Measurements from ENCODE around the gene ADAMTS17.

ADAMTS17 gene

DNA sequence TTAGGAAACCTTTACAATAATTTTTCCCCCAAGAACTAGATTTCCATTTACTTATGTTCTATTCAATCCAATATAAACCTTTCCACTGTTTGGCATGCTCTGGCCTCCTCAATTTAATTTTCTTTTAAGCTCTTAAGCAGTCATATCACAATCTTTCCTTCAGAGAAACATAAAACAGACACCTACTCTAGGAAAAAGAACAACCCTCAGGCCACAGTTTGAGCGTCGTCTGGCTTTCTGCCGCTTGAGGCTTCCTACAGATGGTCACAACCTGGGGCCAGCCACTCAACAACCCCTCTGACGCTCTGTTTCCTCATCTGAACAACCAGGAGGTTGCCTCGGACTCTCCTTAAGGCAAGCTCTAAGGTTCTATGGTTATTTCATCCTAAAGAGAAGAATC lies 143.3 kb downstream of the ADAMTS17 start:
- DNase-seq (ENCODE audit: low read depth), result no peak

DNA sequence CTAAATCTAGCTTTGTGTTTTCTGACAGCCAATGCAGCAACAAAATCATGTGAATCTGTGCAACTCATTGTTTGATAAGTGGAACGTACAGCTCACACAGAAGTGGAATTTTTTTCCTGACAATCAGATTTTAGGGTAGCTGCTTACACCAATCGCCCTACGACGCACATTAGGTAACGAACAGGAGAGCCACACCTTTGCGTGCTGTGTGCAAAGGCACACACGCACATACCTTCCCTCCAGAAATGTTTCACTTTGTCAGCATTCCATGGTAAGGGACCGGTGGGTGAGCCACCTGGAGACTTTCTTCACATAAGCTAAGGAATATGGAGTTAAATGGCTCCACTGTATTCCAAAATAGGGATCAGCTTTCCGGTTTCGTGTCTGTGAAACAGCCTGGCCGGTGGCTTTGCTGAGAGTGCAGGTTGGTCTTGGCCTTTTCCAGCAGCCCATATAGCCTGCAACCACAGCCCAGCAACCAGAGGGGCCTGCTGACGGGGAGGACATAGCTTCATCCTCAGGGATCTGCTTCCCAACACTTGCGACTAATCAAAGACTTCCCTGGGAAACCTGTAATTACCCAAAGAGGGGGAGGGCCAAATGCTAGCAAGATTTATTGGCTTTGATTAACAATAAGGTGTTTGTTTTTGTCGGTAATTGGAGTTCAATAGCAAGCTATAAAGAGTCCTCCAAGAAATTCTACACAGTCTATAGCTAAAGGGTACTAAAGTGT lies 145.3 kb downstream of the ADAMTS17 start:
- no peak for DNase-seq (ENCODE audit: low read depth)

DNA sequence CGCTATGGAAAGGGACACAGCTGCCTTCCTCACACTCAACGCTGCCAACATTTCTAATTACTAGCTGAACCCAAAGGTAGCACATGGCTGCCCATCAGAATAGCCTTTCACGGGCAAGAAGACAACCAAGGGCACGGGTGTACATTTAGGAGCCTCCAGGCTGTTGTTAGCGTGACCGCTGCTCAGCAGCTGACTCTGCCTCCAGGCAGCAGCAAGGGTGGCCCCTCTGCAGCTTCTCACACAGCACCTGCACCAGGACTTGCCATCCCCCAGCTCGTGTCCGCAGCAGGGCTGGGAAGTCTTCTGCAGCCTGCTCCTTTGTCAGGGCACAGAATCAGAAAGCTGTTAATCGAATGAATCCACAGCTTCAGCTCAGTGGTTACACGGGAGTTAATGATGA lies 146.8 kb downstream of the ADAMTS17 start:
- no peak for DNase-seq (ENCODE audit: low read depth)

DNA sequence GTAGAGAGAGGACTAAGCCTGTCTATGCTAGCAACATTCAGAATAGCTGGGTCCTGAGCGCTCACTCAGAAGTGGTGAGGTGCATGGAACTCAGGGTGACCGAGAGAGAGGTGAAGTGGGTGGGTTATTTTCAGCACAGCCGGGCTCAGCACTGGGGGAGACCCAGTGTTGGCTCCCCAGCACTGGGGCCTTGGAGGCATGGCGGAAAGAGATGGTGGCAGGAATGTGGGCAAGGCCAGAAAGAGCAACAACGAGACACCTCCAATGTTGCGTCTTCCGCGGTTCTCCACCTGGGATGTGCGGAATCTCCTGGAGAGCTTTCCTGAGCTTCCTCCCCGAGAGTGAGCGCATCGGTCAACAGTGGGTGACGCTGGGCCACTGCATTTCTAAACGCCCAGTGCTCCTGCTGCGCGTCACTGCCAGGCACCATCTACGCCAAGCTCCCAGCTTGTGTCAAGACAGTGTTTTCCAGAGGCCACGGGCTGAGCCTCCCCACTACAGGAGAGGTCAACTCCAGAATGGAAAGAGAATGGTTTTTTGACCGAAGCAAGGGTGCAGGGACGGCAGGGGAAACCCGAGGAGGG lies 148.4 kb downstream of the ADAMTS17 start:
- DNase-seq (ENCODE audit: low read depth), result no peak

DNA sequence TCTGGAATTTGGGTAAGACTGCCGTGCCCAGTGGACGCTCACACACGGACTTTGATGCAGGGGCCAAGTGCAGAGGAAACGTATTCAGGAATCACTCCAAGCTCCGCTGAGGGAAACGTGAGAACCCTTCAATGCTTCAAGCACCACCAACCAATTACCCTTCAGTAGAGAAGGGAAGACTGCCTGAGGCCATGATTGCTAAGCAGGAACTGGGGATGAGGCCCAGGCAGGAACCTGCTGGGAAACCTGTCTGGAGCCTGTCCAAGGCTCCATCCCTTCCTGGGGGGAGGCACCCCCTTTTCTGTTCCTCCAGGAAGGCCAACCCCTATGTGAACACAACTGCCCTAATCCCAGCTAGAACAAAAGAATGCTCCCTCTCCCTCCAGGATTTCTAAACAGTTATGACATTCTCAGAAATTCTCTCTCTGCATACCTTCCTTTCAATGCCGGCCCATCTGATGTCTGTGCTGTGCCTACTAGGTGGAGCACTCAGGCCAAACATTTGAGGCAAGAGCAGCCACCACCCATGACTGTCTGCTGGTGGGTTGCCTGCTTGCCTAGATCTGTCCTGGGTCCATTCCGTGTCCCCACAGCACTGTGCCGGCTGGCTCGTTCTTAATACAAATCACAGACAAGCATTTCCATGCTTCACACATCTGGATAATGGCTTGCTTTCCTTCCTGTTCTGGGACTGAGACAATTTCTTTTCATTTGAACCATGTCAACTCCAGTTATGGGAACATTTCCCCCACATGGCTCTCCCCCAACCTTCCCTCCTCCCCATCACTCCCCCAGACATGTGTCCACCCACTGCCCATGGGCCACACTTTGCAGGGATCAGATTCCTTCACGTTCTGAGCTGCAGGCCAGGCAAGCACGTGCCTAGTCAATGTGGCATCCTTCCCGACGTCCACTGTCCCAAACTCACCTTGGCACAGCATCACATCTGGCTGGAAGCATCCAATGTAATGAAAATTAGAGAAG lies 149.4 kb downstream of the ADAMTS17 start:
- no peak for DNase-seq (ENCODE audit: low read depth)

DNA sequence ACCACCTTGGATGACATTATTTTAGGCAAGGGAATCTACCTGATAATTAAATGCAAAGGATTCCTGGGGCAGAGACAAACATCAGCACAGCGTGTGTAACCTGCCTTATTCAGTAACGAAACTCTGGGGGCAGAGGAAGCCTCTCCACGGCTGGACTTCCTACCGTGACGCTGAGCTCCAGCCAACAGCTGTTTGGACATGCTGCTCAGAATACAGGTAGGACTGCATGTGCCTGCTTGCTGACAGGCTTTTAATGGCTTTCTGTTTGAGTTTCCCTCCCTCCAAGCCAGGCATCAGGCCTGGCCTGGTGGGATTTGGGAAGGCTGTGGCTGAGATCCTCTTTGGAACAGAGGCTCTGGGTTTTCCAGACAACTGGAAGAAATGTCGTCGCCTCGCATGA lies 150.6 kb downstream of the ADAMTS17 start:
- no peak for DNase-seq (ENCODE audit: low read depth)

DNA sequence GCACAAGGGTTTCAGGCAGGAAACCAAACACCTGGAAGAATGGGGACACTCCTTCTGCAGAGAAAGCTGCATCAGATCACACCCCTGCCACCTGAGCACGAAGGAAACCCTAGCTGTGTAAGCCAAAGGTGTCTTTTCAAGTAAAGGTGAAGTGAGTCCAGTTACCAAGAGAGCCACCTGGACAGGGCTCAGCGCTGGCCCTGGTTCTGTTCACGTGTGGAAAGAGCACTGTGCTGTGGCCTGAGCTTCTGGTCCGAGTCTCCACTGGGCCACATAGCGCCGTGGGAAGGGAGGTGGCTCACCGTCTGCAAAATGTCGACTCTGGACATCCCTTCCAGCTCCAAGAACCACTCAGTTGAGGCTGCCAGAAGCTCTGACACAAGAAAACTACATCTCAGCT lies 151.1 kb downstream of the ADAMTS17 start:
- no peak for DNase-seq (ENCODE audit: low read depth)

DNA sequence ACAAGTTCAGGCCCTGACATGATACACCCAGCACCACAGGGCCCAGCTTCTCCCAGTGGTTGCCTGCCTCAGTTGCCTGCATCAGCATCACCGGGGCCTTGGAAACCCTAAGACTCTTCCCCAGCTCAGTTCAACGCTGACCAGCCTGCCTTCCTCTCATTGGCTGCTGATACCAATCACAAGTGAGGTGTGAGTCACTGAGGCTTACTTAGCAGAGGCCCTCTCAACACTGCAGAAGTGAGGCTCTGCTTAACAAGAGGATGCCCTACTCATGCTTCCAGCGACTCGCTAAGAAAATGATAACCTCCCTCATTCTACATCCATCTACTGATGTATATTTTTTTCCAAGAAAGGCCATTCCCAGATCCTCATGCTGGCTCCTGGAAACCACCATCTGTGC lies 151.9 kb downstream of the ADAMTS17 start:
- DNase-seq (ENCODE audit: low read depth), result no peak

DNA sequence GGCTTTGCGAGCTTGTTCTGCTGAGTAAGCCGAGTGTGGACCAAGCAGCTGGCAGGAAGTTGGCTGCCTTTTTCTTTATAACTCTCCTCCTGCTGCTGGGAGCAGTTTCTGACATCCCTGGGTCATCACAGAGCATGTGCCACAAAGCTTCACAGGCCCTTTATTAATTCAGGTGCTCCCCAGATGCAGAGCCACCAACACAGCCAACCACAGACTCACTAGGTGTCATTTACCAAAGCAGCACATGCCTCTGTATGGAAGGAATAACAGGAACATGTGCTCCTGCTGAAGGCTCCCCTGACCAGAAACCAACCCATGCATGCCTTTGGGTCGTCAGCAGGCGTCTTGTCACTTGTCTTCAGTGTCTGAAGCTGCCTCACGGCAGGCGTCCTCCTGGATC lies 152.5 kb downstream of the ADAMTS17 start:
- no peak for DNase-seq (ENCODE audit: low read depth)

DNA sequence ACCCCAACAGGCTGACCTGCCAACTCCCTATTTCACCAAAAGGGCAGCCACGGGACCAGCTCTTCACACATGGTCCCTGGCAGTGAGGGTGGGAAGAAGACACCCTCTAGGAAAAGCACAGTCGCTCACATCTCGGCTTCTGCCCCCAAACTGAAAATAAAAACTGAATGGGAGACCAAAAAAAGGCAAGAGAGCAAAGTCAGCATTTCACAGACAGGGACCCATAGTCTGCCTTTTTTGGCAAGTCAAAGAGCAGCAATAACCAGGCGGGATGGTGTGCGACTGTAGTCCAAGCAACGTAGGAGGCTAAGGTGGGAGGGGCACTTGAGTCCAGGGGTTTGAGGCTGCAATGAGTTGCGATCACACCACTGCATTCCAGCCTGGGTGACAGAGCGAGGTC lies 154.1 kb downstream of the ADAMTS17 start:
- no peak for DNase-seq (ENCODE audit: low read depth)

DNA sequence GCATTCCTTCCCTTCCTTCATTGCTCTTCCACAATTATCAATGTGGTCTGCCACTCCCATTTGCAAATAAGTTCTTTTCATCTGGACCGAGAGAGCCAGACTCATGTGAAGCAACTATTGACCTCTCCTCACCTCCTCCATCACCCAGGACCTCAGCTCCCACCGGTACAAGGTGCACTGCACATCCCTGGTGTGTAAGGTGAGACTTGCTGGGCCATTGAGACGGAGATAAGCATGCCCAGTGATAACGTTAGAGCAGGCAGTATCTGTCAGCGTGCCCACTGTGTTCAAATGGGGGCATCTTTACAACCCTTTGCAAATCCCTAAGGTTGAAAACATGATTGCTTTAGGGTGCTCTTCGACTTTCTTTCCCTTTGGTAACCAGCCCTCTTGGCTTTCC lies 154.8 kb downstream of the ADAMTS17 start:
- DNase-seq (ENCODE audit: low read depth), result no peak

DNA sequence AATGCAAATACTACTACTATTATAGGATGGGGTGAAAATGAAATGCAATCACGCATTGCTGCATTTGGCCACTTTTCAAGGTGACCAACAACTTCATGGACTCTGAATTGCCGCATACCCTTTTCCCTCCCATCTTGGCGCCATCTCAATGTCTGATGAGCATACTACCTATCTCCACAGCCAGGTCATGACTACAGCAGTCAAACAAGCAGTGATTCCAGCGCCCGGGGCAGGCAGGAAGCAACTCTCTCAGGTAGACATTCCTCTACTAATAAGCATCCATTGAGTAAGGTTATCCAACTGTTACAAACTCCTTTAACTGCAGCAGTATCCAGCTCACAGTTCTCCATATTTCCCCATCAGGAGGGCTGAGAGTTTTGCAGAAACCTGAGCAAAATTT lies 155.4 kb downstream of the ADAMTS17 start:
- DNase-seq (ENCODE audit: low read depth), result no peak

DNA sequence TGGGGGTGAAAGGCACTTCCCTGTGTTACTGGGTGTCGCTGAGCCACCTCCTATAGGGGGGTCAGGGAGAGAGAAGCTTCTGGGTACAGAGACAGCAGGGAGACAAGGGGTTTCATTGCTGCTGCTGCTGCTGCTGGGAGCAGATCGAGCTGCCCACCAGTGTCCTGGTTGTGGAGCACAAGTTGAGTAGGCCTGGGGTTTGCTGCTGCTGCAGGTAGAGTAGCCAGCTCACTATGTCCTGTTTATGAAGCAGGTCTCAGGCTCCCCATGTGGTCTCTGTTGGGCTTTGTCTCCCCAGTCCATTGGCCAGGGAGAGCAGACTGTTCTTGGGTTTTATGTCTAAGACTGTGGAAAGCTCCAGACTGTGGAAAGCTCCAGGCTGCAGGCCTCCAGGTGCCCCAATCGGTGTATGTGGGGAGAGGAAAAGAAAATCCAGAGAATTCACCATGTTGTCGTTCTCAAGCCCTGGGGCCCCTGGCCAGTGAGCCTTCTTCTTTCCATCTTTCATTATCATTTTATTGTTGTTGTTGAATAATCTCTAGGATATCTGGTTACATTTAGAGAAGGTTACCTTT lies 157.8 kb downstream of the ADAMTS17 start:
- no peak for DNase-seq (ENCODE audit: low read depth)

DNA sequence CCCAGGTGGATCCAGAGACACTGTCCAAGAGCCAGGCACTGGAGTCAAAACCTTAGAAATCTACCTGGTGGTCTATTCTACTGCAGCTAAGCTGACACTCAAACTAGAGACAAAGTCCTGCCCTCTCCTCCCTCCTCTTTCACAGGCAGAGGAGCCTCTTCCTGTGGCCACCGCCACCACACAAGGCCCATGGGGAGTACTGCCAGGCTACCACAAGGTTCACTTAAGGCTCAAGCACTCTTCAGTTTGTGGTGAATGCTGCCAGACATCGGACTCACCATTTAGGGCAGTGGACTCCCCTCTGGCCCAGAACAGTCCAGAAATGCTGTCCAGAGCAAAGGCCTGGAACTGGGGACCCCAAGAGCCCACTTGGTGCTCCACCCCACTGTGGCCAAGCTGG lies 160.9 kb downstream of the ADAMTS17 start:
- DNase-seq (ENCODE audit: low read depth), result no peak

DNA sequence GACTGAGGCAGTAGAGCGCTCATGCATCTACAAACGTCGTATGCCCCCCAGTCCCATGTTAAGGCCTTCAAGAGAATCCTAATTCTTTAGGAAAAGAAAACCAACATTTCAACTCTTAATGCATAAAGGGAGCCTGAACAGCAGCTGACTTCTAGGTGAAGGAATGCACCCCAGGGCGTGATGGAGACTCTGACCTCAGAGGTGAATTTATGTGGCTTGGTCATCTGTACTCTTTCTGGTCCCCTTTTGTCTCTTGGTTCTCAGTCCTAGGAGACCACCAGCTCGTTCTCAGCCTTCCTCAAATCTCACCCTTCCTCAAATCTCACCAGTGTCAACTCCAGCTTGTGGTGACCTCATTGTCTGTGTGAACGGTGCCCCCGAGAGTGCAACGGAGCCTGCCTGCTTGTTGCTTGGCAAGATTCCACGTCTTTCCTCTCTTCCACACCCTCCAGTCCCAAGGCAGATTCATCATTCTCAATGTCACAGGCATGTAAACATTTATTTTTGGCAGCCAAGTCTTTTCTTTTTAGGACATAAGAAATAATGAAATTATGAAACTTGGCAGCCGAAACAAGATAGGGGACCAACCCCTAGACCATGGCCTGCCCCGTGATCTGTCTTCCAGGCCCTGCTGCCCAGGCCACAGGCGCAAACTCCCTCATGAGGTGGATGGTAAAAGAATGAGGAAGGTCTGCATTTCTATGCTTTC lies 166.2 kb downstream of the ADAMTS17 start:
- no peak for DNase-seq (ENCODE audit: low read depth)

DNA sequence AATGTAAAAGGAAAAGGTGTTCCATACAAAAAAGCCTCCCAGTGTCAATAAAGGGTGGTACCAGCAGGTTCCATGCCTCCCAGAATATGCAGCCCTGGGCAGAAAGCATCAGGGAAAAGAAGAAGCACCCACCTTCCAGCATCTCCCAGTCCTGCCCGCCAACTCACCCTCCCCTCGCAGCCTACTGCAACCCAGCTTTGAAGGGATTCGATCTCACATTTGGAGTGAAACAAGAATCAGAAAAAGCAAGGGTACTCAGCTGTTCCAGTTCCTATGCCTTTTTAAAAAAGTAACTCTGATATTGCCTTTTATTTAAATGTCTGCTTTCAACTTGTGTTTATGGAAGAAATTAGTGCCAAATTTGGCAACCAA lies 166.9 kb downstream of the ADAMTS17 start:
- no peak for DNase-seq (ENCODE audit: low read depth)

DNA sequence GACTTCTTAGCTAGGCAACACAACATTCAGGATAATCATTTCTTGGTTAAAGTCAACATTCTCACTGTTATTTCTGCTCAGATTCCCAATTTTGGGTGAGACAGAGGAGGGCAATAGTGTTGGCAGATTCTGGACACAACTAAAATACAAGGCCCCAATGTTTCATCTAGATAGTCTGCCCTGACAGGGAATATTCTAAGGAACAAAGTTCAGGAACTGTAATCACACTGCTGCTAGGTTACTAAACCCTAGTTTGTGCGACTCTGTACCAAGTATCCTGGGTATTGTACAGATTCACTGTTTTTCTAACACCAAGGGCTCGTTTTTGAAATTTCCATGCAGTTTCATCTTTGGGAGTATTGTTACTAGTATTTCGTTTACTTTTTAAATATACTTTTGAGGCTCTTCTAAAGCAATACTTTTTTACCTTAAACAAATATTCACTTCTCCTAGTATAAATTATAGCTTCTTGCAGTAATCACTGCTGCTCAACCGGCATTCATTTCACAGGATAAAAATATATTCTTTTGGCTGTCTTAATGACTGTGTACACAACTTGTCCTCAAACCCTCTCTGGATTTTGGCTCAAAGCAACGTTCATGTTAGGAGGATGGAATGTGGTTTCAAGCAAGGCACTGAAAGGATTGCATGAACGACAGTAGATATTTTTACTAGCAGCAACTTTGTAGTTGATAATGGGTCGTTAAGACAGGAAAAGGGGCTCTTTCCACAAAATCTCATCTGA lies 167.4 kb downstream of the ADAMTS17 start:
- DNase-seq (ENCODE audit: low read depth), result no peak

DNA sequence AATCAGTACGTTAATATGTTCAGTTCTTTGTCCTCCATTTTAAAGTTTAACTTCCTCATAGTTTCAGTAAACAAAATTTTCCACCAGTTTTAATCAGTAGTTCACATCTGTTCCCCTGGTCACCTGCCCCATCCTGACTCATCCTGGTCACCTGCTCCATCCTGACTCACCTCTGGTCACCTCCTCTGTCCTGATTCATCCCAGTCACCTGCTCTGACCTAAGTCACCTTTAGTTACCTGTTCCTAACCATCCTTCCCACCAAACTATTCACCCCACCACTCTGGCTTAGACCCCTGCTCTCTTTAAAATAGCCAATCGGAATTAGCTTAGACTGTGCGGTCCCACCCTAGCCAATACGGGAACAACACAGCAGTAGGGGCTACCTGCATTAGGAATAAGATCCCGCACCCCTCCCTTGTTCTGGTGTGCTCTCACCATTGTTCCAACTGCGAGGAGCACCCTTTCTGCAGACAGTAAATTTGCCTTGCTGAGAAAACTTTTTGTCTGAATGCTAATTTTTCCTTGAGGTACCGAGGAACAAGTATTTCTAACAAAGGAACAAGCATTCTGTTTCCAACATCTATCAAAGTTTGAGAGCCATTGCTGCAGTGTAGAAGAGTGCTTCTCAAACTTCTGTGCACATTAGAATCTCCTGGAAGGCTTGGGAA lies 169.3 kb downstream of the ADAMTS17 start:
- DNase-seq (ENCODE audit: low read depth), result no peak

DNA sequence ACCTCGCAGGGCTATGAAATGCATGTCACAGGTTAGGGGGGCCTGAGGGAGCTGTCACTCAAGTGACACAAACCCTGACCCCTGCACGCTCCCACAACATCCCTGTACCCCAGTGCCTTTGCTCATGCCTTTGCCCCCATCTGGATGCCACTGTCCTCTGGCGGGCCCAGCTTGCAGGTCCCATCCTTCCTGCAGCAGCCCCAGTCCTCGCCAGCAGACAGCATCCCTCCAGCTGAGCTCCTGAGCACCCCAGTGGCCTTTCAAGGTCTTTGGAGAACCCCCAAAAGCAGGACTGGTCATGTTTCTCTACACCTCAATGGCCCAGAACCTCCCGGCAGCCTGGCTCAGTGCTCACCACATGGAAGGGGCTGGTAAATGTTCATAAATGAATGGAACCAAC lies 170.4 kb downstream of the ADAMTS17 start:
- no peak for DNase-seq (ENCODE audit: low read depth)

DNA sequence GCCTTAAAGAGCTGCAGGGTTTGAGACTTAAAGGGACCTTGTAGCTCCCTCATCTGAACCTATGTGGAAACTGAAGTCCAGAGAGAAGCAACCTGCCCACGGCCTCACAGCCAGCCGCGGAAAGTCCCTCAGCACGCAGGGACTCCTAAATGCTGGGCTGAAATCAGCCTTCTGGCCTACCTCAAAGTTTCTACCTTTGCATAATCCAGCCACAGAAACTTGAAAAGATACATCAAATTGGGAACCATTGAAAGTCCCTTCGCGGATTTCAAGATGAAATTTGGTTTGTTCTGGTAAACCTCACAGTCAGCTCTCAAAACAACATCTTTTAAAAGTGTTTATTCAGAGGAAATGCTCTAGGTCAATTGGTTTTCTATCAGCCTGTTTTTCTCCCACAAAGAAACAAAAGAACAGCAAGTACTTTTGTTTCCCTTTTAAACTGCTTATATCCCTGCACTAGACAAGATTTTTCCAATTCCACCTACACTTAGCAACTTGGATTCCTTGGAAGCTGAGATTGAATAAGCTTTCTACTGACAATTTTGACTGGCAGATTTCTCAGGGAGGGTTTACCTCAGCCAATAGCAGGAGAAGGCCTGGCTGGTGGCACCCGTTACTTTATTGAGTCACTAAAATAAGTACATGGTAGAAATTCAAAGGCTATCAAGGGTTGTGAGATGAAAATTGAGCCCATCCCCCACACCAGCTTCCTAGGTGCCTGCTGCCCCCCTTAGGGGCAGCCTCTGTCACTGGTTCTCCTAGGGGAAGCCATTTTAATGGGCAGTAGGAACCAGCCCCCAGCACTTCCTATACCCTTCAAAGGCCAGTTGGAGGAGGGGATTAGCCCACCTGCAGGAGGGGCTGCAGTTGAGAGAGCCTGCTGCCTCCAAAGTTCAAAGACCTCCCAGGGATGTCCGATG lies 171.2 kb downstream of the ADAMTS17 start:
- no peak for DNase-seq (ENCODE audit: low read depth)

Measured in iris pigment epithelial cell (primary cell).